Motor neuron (in vitro differentiated cells): Measurements from ENCODE around the gene TMEM106B. TPM values are rescaled to one million over a fixed set of nuclear protein-coding genes. Genes with fewer than 3 reads are reported as not detected.
"Not testable (repeated sequence)": the region's sequence is repeated elsewhere in the genome, so short reads cannot be mapped to it uniquely, and the experiment has no call there.

Source experiments
- ATAC-seq, 8 experiments: fragments of 200-7000 bp; cut with Tn5 transposase; replicated peaks in 6 of 8; 2 replicates each; pipeline ENCODE4 v1.8.0; 2021; ENCODE audit warnings: mild to moderate bottlenecking in 8 of 8, moderate library complexity in 8 of 8
- H3K27ac ChIP-seq, 2 donors: fragments of 250-450 bp; sonication (Bioruptor Pico); 2 replicates each; pipeline ENCODE4 v1.9.0; 2021; ENCODE audit warnings: antibody characterized with exemption in 2 of 2, mild to moderate bottlenecking in 2 of 2, moderate library complexity in 1 of 2
- H3K4me1 ChIP-seq, 2 donors: fragments of 250-450 bp; sonication (Bioruptor Pico); replicated peaks in 1 of 2; 2 replicates each; pipeline ENCODE4 v1.6.1; 2021; ENCODE audit warnings: antibody characterized with exemption in 2 of 2, mild to moderate bottlenecking in 2 of 2, moderate library complexity in 1 of 2
- H3K4me3 ChIP-seq, 5 donors: fragments of 250-450 bp; sonication (Bioruptor Pico); 2 replicates each; pipeline ENCODE4 v1.9.0; 2021; ENCODE audit warnings: antibody characterized with exemption in 5 of 5, mild to moderate bottlenecking in 5 of 5, moderate library complexity in 4 of 5
- WGBS, 10 experiments: fragments of 450-650 bp; shearing (Covaris generic); methylation state at CpG; one replicate each; pipeline ENCODE4 v1.0.0; 2022; 5-methylcytosine and 5-hydroxymethylcytosine counted together
- in situ Hi-C, 9 experiments: fragments of 400-800 bp; cut with MboI; loops; one replicate each; pipeline ENCODE4 v1.15.0; 2021; ENCODE audit warnings: low sequenced_read_pairs in 9 of 9, low pct_unique_long_range_greater_than_20kb in 2 of 9; ENCODE audit not compliant: unreplicated experiment in 9 of 9
- total RNA-seq, 8 experiments: library from RNA; unstranded; fragments of 300-600 nt; gene quantifications; 2 replicates each; pipeline versions ENCODE4 v1.2.3 to v1.2.4, GENCODE V29; 2022

The TMEM106B gene
- total RNA-seq = 10 to 100 TPM; 25.4 to 56.6 (median 41.8) TPM

DNA sequence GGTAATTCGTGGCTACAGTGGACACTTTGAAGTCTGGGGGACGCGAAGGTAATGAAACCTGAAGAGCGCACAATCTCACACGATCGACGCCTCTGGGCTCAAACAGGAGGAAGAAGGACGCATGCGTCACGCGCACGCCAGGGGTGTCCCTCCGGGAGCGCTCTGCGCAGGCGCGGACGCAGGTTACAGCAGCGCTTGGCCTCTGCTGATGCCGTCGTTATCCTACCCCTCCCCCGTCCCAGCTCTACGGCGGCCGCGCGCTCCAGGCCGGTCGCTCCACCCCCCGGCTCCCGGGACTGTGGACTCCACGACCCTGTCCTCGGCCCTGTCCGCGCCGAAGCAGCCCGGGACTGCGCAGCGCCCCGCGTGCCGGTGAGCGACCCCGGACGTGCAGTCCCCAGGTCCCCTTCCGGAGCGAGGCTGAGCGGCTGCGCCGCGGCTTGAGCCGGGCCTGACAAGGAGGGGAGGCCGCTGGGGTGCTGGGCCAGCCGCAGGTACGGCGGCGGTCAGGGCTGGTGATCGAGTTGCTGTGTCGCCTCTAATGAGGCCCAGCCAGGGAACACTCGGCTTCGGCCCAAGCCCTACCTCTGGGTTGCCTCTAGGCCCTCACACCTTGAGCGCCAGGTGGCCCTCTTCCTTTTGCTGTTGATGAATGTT is at the start of gene TMEM106B:
TSS of gene TMEM106B (plus strand) at position 241 of the 657 bp plus-strand sequence. CDS start 3,517 bp downstream, outside the sequence.
- peak within 1 kb of the TSS; percentile 59 to 90 (median 69) for H3K4me3 ChIP-seq
- peaks cover 0 to 8% of the 10 kb centered on the region in 2 donors for H3K4me1 ChIP-seq
- 0 to 3% (median 0%) methylated on average over 1 to 12 of the region's 62 CpGs; no CpG with 5 or more reads in 2 of the 10 experiments for WGBS, 10 experiments
- H3K27ac ChIP-seq = peak within 1 kb of the TSS; percentile 91 to 93
- peak; percentile 91 to 97 (median 96) for ATAC-seq
- in situ Hi-C loops = no loop called here

DNA sequence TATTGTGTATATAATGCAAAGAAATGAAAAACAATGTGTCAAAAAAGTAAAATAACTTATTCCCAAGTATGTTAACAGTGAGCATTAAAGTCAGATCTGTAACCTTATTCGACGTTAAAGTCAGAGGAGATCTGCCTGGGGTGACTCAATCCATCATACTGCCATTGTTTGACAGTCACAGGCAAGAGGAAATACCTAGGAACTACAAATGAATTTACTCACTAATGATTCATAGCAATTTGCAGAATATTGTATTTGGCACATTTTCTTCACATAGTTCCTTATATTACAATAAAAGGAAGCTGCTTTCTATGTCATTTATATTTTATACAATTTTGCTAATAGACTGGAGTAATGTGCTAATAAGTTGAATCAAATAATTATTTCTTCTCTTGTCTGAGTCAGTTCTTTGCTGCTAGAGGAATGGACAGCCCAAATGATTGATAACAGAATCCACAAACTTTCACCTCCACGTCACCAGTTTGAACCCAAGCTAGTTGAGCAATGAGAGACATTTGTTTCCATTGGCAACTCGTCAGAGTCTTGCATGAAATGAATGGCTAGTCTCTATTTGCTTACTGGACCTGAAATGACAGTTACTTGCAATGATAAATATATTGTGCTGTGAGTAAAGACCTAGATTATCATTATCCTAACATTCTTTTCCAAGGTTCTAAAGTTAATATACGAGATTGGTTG is 48.5 kb upstream of the TMEM106B start:
- no peak overlapping the region for H3K4me3 ChIP-seq
- no peak overlapping the region for H3K27ac ChIP-seq
- ATAC-seq = peak in 5 of 8 experiments; percentile 58 to 95 (median 85)
- 0 to 83% (median 31%) methylated on average over 1 to 5 of the region's 5 CpGs for WGBS, 10 experiments
- in situ Hi-C loops = no loop called here
- H3K4me1 ChIP-seq = peaks cover 0 to 3% of the 10 kb centered on the region in 2 donors

DNA sequence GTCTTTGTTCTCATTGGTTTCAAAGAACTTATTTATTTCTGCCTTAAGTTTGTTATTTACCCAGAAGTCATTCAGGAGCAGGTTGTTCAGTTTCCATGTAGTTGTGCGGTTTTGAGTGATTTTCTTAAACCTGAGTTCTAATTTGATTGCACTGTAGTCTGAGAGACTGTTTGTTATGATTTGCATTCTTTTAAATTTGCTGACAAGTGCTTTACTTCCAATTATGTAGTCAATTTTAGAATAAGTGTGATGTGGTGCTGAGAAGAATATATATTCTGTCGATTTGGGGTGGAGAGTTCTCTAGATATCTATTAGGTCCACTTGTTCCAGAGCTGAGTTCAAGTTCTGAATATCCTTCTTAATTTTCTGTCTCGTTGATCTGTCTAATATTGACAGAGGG is 43.0 kb upstream of the TMEM106B start:
- H3K27ac ChIP-seq, H3K4me3 ChIP-seq, in situ Hi-C loops, ATAC-seq, H3K4me1 ChIP-seq: not testable (repeated sequence)
- WGBS, 10 experiments = 0 to 88% (median 59%) methylated on average over 1 to 3 of the region's 3 CpGs

DNA sequence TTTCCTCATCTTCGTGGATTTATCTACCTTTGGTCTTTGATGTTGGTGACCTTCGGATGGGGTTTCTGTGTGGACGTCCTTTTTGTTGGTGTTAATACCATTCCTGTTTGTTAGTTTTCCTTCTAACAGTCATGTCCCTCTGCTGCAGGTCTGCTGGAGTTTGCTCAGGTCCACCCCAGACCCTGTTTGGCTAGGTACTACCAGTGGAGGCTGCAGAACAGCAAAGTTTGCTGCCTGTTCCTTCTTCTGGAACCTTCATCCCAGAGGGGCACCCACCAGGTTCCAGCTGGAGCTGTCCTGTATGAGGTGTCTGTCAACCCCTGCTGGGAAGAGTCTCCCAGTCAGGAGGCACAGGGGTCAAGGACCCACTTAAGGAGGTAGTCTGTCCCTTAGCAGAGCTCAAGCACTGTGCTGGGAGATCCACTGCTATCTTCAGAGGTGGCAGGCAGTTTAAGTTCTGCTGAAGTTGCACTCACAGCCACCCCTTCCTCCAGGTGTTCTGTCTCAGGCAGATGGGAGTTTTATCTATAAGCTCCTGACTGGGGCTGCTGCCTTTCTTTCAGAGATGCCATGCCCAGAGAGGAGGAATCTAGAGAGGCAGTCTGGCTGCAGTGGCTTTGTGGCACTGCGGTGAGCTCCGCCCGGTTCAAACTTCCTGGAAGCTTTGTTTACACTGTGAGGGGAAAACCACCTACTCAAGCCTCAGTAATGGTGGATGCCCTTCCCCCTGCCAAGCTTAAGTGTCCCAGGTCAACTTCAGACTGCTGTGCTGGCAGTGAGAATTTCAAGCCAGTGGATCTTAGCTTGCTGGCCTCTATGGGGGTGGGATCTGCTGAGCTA is 40.9 kb upstream of the TMEM106B start:
- in situ Hi-C loops, H3K4me1 ChIP-seq, H3K4me3 ChIP-seq, H3K27ac ChIP-seq, ATAC-seq: not testable (repeated sequence)
- WGBS, 10 experiments = 40 to 100% (median 65%) methylated on average over 1 to 5 of the region's 6 CpGs; no CpG with 5 or more reads in 5 of the 10 experiments

DNA sequence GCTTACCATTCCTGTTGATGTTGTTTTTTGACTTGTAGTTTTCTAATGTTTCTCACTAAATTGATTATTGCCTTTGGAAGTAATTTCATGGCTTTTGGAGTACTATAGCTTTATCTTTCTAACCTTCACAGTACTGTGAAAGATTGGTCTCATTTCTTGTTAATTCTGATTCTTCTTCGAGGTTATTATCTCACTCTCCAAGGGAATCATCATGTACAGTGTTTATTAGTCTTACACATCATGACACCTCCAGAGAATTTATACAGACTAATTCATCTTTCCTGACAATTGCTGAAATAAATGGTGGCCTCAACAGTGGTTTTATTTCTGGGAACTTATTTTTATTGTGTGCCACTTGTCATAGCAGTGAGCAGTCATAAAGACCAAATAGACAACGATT is 37.4 kb upstream of the TMEM106B start:
- in situ Hi-C loops = no loop called here
- peak in 2 of 8 experiments; percentile 84 to 85 for ATAC-seq
- Histone ChIP-seq H3K27ac (no peak overlapping the region), H3K4me3 (no peak overlapping the region), H3K4me1 (no peaks in the 10 kb centered on the region)
- WGBS, 10 experiments = 0 to 91% (median 59%) methylated on average over 1 to 2 of the region's 2 CpGs

DNA sequence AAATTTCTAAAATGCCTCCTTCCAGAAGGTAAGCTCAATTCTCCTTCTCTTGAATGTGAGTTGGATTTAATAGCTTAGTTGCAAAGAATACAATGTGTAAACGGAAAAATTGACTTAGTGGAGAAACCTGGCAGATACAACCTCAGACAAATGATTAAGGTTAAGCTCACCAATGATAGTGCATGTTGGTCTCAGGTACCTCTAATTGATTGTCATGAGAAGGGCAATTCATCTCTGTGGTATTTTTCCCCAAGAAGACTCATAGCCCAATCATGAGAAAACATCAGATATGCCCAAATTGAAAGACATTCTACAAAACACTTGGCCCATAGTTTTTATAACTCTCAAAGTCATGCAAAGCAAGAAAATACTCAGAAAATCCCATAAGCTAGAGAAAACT is 36.2 kb upstream of the TMEM106B start:
- ATAC-seq = no peak
- WGBS, 10 experiments = 14 to 100% (median 70%) methylated on average over 1 of the region's 1 CpG; no CpG with 5 or more reads in 2 of the 10 experiments
- in situ Hi-C loops = no loop called here
- H3K4me3 ChIP-seq = no peak overlapping the region
- H3K27ac ChIP-seq = no peak overlapping the region
- no peaks in the 10 kb centered on the region for H3K4me1 ChIP-seq

DNA sequence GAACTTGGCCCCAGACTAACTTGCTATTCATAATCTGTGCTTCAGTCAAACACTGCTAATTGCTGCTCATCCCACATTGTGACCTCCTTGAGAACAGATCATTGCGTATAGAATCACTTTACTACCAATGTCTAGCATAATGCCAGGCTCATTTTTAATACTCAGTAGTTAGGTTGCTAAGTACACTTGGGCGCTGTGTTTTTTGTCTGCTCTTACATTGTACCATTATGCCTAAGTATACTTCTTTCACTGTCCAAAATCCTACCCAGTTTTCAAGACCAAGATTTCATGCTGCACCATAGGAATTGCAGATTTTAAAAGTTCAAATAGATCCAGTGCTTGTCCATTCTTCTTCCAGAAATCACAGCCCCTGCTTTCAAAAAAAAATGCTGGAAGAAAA is 32.8 kb upstream of the TMEM106B start:
- in situ Hi-C loops = no loop called here
- WGBS, 10 experiments = 6 to 100% (median 80%) methylated on average over 1 to 2 of the region's 2 CpGs; no CpG with 5 or more reads in 1 of the 10 experiments

DNA sequence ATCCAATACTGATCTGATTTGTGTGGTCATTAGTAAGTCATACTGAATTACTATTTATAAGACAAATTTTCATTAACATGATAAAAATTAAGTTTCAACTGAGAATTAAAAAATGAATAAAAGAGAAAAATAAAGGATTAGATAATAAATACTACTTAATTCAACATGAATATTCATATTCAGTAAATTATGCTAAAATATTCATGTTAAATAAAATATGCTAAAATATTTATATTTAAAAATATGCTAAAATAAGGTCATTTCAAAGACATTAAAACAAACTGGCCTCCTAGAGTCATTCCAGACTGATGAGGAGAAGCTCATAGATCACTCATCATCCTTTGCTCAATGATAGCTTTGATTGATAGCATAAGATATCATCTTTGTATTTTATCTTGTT is 16.7 kb upstream of the TMEM106B start:
- no peak for ATAC-seq
- H3K4me3 ChIP-seq = no peak overlapping the region
- H3K4me1 ChIP-seq = no peaks in the 10 kb centered on the region
- in situ Hi-C loops = no loop called here
- H3K27ac ChIP-seq = no peak overlapping the region

More for the DNA sequence above, 32.8 kb upstream of the TMEM106B start:
- Histone ChIP-seq H3K4me1 (no peaks in the 10 kb centered on the region), H3K27ac (no peak overlapping the region), H3K4me3 (no peak overlapping the region)
- no peak for ATAC-seq

DNA sequence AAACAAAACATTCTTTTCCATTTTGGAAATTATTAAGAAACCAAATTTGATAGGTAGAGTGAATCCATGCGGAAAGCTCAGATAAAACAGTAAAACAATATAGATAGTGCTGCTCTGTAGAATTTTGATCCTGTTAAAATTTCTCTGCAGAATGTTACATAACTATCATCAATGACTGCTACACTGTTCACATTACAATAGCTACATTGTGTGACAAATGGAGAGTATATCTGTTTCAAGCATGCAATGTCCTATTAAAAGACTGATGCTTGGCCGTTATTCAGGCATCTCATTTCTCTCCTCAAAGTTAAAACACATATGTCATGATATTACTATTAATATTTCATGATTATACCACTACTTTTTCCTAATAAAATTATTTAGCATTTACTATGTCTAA is 14.7 kb upstream of the TMEM106B start:
- Histone ChIP-seq H3K4me1 (no peaks in the 10 kb centered on the region), H3K27ac (no peak overlapping the region), H3K4me3 (no peak overlapping the region)
- in situ Hi-C loops = no loop called here
- WGBS, 10 experiments = 0 to 100% (median 87%) methylated on average over 1 to 2 of the region's 2 CpGs
- no peak for ATAC-seq

DNA sequence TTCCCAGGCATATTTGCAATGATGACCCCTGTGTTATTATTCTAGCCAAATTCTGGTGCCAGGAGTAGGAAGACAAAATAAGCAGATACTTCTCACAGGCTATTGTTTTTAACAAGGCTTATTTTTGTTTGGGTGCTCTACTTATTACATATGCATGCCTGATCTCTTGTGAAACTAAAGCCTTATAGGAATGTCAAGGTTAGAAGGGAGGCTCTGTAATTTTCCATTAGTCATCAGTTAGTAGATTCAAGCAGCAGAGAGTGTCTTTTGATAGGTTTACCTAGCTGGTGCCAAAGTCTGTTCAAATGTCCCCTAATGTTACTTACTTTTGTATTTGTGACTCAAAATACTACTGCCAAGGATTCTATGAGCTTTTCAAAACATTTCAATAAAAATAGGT is 11.7 kb upstream of the TMEM106B start:
- no peak overlapping the region for H3K27ac ChIP-seq
- ATAC-seq = peak in 2 of 8 experiments; percentile 32 to 46

DNA sequence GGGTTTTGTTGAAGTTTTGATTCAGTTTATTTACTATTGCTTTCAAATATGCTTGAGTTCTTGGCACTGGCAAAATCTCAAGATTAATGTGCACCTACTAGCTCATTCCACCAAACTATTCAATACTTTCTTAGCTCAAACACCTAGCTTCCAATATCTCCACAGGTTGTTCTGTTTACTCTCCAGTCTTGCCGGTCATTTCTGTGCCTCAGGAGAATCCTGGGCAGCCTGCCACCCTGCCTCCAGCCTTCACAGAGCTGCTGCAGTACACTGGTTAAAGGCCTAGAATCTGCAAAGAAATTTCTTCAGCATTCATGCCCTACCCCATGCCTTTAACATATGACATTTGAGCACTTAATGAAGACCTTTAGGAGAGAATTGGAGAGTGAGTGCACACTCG is 4.0 kb upstream of the TMEM106B start:
- WGBS, 10 experiments = 0 to 75% (median 17%) methylated on average over 1 to 2 of the region's 2 CpGs; no CpG with 5 or more reads in 5 of the 10 experiments

More for the DNA sequence above, 11.7 kb upstream of the TMEM106B start:
- Histone ChIP-seq H3K4me1 (no peaks in the 10 kb centered on the region), H3K4me3 (no peak overlapping the region)
- in situ Hi-C loops = no loop called here

DNA sequence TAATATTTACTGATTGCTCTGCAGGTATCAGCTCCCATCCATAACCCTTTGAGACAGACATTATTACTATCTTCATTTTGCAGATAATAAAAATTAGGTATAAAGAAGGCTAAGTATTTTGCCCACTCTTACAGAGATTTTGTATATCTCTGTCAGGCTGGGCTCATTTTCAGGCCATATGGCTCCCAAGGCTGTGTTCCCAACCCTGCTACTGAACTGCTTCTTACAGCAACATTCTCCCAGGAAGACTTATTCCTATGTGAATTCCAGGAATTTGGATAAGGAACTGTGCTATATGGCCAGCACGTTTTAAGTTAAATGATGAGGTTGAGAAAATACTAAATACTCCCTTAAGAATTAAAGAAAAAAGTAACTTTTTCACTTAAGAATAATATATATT is 1.9 kb upstream of the TMEM106B start:
- WGBS, 10 experiments = 0 to 80% (median 42%) methylated on average over 1 of the region's 1 CpG; no CpG with 5 or more reads in 2 of the 10 experiments
- H3K4me1 ChIP-seq = peaks cover 0 to 8% of the 10 kb centered on the region in 2 donors
- no peak overlapping the region for H3K27ac ChIP-seq
- ATAC-seq = no peak
- no peak overlapping the region for H3K4me3 ChIP-seq
- in situ Hi-C loops = no loop called here

More for the DNA sequence above, 4.0 kb upstream of the TMEM106B start:
- H3K4me1 ChIP-seq = no peaks in the 10 kb centered on the region
- in situ Hi-C loops = no loop called here
- no peak for ATAC-seq
- H3K4me3 ChIP-seq = no peak overlapping the region
- H3K27ac ChIP-seq = no peak overlapping the region
